ENCODE measurements around the gene PYGO1. TPM values are rescaled to one million over a fixed set of nuclear protein-coding genes. Genes with fewer than 3 reads are reported as not detected.

The PYGO1 gene
- total and polyA plus RNA-seq, 9 of the 15 experiments (the other 6 are each of a cell fraction or from before 2014, with no cell fraction given) = under 0.01 to 0.07 (median 0.02) TPM; not detected in 5

- TF ChIP-seq ZNF398 (CRISPR knock-in tag; IDR thresholded peaks at IDR 0.05) = no peak
- TF ChIP-seq FOXK2 (conservative IDR thresholded peaks at IDR 0.05 in 1 of 2, IDR thresholded peaks at IDR 0.05 in 1 of 2; ENCODE audit: low read depth in 2 of 2) = no peak
- TF ChIP-seq POLR3A (IDR thresholded peaks at IDR 0.05; ENCODE audit: borderline replicate concordance, extremely low read depth, insufficient read depth, insufficient read length) = no peak
- TF ChIP-seq NCOR1 (IDR thresholded peaks at IDR 0.05) = no peak
These were observed 13.2 kb upstream of the PYGO1 start (continued) for GRCh38 chr15:55601374-55601773.

GRCh38 chr15:55599439-55599838 is 11.3 kb upstream of the PYGO1 start:
- Histone ChIP-seq H3K4me3 (no peak overlapping the region), H3K27me3 (ENCODE audit: control insufficient read depth in 2 of 2, insufficient read depth in 2 of 2, low read length in 2 of 2) (no peaks in the 10 kb centered on the region; a peak in 2 of 5 replicates), H2AFZ (ENCODE audit: low read depth, low read length) (no peak overlapping the region), H3K4me2 (ENCODE audit: insufficient read depth, low read length) (no peak overlapping the region), H3K9me3 (replicated peaks; ENCODE audit: control insufficient read depth, insufficient read depth, low read depth, low read length) (no peaks in the 10 kb centered on the region), H4K20me1 (replicated peaks; ENCODE audit: control insufficient read depth, insufficient read depth, low read length) (no peaks in the 10 kb centered on the region), H3K36me3 (ENCODE audit: control insufficient read depth, insufficient read depth, low read length) (no peaks in the 10 kb centered on the region), H3K27ac (ENCODE audit: extremely low read depth, low read depth, low read length) (no peak overlapping the region), H3K9me1 (ENCODE audit: control insufficient read depth, insufficient read depth, low read length) (no peaks in the 10 kb centered on the region), H3K4me1 (replicated peaks in 1 of 2; ENCODE audit: control insufficient read depth in 2 of 2, insufficient read depth in 2 of 2, low read length in 2 of 2) (no peaks in the 10 kb centered on the region), H3K9ac (ENCODE audit: insufficient read depth in 1 of 2, low read depth in 2 of 2, low read length in 2 of 2) (no peak overlapping the region), H3K79me2 (ENCODE audit: control insufficient read depth, insufficient read depth, low read length) (no peaks in the 10 kb centered on the region)
- 2% methylated on average over 3 of the region's 3 CpGs for WGBS (ENCODE audit: insufficient coverage, low coverage, missing lambda C conversion rate)
- POLR2A ChIA-PET = no interaction called here
- ATAC-seq (no peak), FAIRE-seq (no peak), DNase-seq (ENCODE audit: extremely low read depth in 1 of 4, low spot score in 3 of 4) (no peak)
- in situ Hi-C loops (cut with MboI) = no loop called here
- TF ChIP-seq SREBF1 (IDR thresholded peaks at IDR 0.05; ENCODE audit: borderline replicate concordance, low read depth, low read length) (no peak), ZNF280B (CRISPR knock-in tag; IDR thresholded peaks at IDR 0.05) (no peak), ZNF639 (CRISPR knock-in tag; conservative IDR thresholded peaks at IDR 0.05 in 1 of 2, IDR thresholded peaks at IDR 0.05 in 1 of 2) (no peak), XRCC5 (IDR thresholded peaks at IDR 0.05; ENCODE audit: low read depth, low read length) (no peak), EP400 (IDR thresholded peaks at IDR 0.05) (no peak), ZC3H11A (IDR thresholded peaks at IDR 0.05; ENCODE audit: low read depth, low read length) (no peak), ZC3H8 (IDR thresholded peaks at IDR 0.05) (no peak), CHCHD3 (CRISPR knock-in tag; IDR thresholded peaks at IDR 0.05) (no peak), ZNF253 (CRISPR knock-in tag; conservative IDR thresholded peaks at IDR 0.05) (no peak), SIN3A (IDR thresholded peaks at IDR 0.05; ENCODE audit: borderline replicate concordance in 2 of 2, control insufficient read depth in 1 of 2, low read depth in 2 of 2, low read length in 2 of 2) (no peak), ZNF655 (CRISPR knock-in tag; IDR thresholded peaks at IDR 0.05) (no peak), TRIM28 (IDR thresholded peaks at IDR 0.05) (no peak)
- CTCF ChIA-PET (ENCODE audit: low intra/inter-chr PET ratio) = no interaction called here
- intact Hi-C loops (cut with micrococcal nuclease) = no loop called here
- BruUV-seq (replicated peaks) = no TSS peak
